AG10803 (cell line): Measurements from ENCODE around the gene CFDP1.

ENCODE experiments used
- DNase-seq: peaks from one replicate; pipeline ENCODE4 v3.0.0; 2010; ENCODE audit warnings: low read depth
- H3K4me3 ChIP-seq: 2 replicates; pipeline ENCODE4 v1.5.1; 2011; ENCODE audit warnings: mild to moderate bottlenecking, low read length, control low read depth
- TF ChIP-seq, protein P1 (sequence below): conservative IDR thresholded peaks from 2 replicates; pipeline ENCODE4 v1.5.1; 2011; ENCODE audit warnings: mild to moderate bottlenecking, low read length, control low read depth, inconsistent platforms

The CFDP1 gene

DNA sequence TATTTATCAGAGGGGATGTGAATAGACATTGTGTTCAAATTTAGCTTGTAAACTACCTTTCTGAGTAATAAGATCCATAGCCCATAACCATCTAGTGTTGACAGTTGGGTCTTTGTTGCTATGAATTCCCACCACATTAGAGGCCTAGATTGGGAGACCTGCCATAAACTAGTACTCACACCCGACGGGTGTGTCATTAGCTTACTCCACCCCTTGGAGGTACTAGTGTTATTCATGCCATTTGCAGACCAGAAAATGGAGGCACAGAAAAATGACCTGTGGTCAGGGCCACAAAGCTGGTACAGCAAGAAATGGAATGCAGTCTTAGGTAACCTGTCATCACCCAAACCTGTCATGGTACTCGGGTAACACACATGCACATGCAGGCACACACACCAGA, 140.6 kb downstream of the CFDP1 start:
- H3K4me3 ChIP-seq, result no peak overlapping the region
- no peak for DNase-seq
- TF ChIP-seq, protein P1, sequence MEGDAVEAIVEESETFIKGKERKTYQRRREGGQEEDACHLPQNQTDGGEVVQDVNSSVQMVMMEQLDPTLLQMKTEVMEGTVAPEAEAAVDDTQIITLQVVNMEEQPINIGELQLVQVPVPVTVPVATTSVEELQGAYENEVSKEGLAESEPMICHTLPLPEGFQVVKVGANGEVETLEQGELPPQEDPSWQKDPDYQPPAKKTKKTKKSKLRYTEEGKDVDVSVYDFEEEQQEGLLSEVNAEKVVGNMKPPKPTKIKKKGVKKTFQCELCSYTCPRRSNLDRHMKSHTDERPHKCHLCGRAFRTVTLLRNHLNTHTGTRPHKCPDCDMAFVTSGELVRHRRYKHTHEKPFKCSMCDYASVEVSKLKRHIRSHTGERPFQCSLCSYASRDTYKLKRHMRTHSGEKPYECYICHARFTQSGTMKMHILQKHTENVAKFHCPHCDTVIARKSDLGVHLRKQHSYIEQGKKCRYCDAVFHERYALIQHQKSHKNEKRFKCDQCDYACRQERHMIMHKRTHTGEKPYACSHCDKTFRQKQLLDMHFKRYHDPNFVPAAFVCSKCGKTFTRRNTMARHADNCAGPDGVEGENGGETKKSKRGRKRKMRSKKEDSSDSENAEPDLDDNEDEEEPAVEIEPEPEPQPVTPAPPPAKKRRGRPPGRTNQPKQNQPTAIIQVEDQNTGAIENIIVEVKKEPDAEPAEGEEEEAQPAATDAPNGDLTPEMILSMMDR, result no peak

DNA sequence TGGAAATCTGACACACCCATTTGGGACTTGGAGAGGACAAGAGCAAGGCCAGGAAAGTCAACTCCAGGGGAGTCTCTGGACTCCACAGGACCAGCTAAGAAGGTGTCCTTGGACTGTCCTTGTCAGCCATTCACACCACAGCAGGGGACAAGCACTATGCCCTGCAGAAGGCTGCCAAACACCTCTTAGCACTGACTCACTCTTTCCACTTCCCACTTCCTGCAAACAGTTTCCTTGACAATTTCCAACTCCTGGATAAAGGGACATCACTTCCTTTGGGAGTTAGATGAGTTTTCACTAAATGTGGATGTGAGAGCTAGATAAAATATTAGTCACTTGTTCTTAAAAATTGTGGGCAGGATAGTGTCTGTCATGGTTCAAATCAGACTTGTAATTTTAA, 144.1 kb downstream of the CFDP1 start:
- DNase-seq, result peak; percentile 34
- no peak overlapping the region for H3K4me3 ChIP-seq
- TF ChIP-seq, protein P1, result no peak

DNA sequence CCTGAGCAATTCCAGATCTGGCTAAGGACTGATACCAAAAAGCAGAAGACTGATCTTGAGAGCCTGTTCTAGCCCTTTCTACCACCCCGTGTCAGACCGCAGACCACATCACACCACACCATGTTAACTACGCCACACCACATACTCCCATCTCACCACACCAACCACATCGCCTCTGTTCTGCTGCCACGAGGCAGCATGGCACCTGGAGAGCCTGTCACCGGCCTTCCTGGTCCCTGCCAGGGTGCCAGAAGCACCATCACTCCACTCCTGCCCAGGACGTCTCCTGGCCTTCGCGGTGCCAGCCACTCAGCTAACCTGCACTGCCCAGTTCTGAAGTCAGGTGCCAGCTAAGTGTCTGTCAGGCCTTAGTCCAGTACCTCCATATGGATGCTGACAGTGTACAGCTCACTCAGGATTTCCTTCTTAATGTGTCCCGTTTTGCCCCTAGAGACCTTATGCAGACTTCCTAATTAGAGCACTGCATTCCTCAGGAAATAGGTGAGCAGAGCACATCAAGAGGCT, 144.6 kb downstream of the CFDP1 start:
- no peak for DNase-seq
- H3K4me3 ChIP-seq, result no peak overlapping the region
- TF ChIP-seq, protein P1, result no peak

DNA sequence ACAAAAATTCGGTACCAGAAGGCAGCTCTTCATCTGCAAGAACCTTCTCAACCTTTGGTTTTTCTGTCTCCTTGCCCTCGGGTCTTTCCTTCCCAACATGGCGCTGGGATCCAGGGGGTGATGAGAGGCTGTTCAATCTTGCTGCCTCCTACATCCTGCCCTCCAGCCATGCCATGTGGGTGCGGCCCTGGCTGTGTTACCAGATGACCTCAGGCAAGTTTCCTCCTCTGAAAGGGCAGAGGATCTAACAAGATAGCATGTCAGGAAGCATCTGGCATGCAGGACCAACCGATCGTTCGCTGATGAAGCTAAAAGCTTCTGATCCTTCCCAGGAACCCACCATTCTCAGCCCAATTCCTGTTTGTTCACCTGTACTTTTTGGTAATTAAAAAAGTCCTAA, 145.1 kb downstream of the CFDP1 start:
- TF ChIP-seq, protein P1, result no peak
- DNase-seq, result peak; percentile 29
- no peak overlapping the region for H3K4me3 ChIP-seq

DNA sequence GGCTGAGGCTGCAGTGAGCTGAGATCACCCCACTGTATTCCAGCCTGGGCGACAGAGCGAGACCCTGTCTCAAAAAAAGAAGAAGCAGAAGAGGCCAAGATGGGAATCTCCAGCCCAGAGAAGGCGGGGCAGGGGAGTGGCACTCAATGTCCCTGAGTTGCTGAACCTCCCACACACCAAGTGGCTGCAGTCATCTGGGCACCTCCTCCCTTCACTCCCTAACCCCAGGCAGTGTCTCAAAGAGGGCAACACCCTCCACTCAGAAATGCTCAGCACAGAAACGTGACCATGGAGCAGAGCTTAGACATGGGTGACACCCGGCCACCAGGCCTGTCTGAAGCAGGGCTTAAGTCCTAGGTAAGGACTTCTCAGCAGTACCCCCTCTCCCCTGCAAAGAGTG, 145.6 kb downstream of the CFDP1 start:
- H3K4me3 ChIP-seq, result no peak overlapping the region
- TF ChIP-seq, protein P1, result no peak
- no peak for DNase-seq

DNA sequence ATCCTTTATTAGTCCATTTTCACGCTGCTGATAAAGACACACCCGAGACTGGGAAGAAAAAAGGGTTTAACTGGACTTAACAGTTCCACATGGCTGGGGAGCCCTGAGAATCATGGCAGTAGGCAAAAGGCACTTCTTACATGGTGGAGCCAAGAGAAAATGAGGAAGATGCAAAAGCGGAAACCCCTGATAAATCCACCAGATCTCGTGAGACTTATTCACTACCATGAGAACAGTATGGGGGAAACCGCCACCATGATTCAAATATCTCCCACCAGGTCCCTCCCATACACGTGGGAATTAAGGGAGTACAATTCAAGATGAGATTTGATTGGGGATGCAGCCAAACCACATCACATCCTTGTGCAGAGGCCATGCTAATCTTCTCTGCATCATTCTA, 146.9 kb downstream of the CFDP1 start:
- no peak for DNase-seq
- H3K4me3 ChIP-seq, result no peak overlapping the region
- TF ChIP-seq, protein P1, result no peak

DNA sequence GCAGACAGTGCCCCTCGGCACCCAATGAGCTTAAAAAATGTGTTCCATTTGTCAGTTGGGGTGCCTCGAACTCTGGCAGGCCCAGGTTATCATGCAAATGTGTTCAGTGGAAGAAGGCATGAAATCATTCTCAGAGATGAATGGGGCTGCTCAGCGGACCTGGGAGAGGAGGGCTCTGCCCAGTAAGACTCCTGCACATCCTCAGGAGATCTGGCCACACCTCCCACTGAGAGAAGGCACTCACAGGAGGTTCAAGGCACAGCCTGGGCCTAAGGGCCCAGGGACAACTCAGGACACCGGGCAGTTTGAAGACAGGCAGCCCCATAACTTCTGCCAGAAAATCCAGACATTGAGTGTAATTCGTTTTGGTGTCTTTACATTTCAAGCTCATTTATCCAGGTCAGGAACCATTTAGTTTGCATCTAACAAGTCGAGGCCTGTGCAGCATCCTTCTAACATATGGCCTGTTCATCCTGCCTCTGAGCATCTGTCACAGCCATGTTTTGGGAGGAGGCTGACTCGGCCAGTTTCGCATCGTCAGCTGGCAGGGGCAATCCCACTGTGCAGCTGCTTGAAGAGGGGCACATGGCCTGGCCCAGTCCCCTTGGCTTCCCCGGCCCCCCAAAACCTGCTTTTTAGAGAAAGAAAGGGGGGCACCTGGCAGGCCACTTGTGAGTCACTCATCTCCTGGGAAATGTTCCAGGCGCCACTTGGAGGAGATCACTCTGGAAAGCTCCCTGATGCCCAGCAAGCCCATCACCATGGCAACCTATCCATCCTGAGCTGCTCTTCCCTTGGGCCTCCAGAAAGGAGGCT, 150.6 kb downstream of the CFDP1 start:
- TF ChIP-seq, protein P1, result no peak
- DNase-seq, result peak; percentile 31

More for the DNA sequence above, 150.6 kb downstream of the CFDP1 start:
- H3K4me3 ChIP-seq, result no peak overlapping the region
